Measurements from ENCODE around the gene FKBP8. TPM values are rescaled to one million over a fixed set of nuclear protein-coding genes. Genes with fewer than 3 reads are reported as not detected.
"Not testable (repeated sequence)": the region's sequence is repeated elsewhere in the genome, so short reads cannot be mapped to it uniquely, and the experiment has no call there.

The FKBP8 gene
- total RNA-seq, 1 donor from 2014 or later, result 216 TPM

- DNase-seq, result peak; percentile 27
Observed at GRCh38 chr19:18558604-18559003, 15.2 kb upstream of the FKBP8 start.

- peak; percentile 20 for DNase-seq
Observed at GRCh38 chr19:18558202-18558555, 14.8 kb upstream of the FKBP8 start.

GRCh38 chr19:18557411-18558201 lies 14.2 kb upstream of the FKBP8 start, which contains the start of gene KXD1:
Gene KXD1, plus strand, starts transcription at chr19:18557870. Its CDS starts 4,187 bp downstream, at chr19:18562057.
- peak; percentile 100 for DNase-seq

- no peak for DNase-seq
Observed at GRCh38 chr19:18551631-18552030, 8.3 kb upstream of the FKBP8 start.

- peak; percentile 63 for DNase-seq
Observed at GRCh38 chr19:18543814-18544475, 572 bp upstream of the FKBP8 start.

- no peak for DNase-seq
Observed at GRCh38 chr19:18541992-18542940, 1.1 kb downstream of the FKBP8 start.

- no peak for DNase-seq
Observed at GRCh38 chr19:18541258-18541991, 1.9 kb downstream of the FKBP8 start.

- DNase-seq, result not testable (repeated sequence)
Observed at GRCh38 chr19:18540200-18540599, 3.2 kb downstream of the FKBP8 start.

GRCh38 chr19:18539372-18539771 lies 4.0 kb downstream of the FKBP8 start:
- DNase-seq, result no peak

GRCh38 chr19:18538115-18538514 lies 5.3 kb downstream of the FKBP8 start:
- DNase-seq, result no peak

GRCh38 chr19:18537431-18537830 lies 5.9 kb downstream of the FKBP8 start:
- DNase-seq, result no peak

GRCh38 chr19:18536475-18536874 lies 6.9 kb downstream of the FKBP8 start:
- DNase-seq, result no peak

GRCh38 chr19:18533058-18533457 lies 10.3 kb downstream of the FKBP8 start:
- DNase-seq, result no peak

GRCh38 chr19:18532168-18532890 lies 11.0 kb downstream of the FKBP8 start:
- DNase-seq, result no peak

- DNase-seq, result no peak
Observed at GRCh38 chr19:18531485-18531884, 11.9 kb downstream of the FKBP8 start.

- no peak for DNase-seq
Observed at GRCh38 chr19:18529782-18530181, 13.6 kb downstream of the FKBP8 start.

- DNase-seq, result no peak
Observed at GRCh38 chr19:18526316-18526715, 17.1 kb downstream of the FKBP8 start.

- no peak for DNase-seq
Observed at GRCh38 chr19:18523841-18524240, 19.5 kb downstream of the FKBP8 start.

GRCh38 chr19:18522862-18523440 lies 20.4 kb downstream of the FKBP8 start:
- DNase-seq, result not testable (repeated sequence)

- peak; percentile 100 for DNase-seq
Observed at GRCh38 chr19:18522124-18522861, 21.1 kb downstream of the FKBP8 start.
